ENCODE results near the gene HNRNPK. TPM values are rescaled to one million over a fixed set of nuclear protein-coding genes. Genes with fewer than 3 reads are reported as not detected.

Gene HNRNPK
- polyA plus RNA-seq, 3 donors: 307 to 743 (median 645) TPM

GRCh38 chr9:83975300-83975699, 4.7 kb downstream of the HNRNPK start:
- no peaks in the 10 kb centered on the region for H3K9me3 Mint-ChIP-seq
- peaks cover 75 to 79% of the 10 kb centered on the region in 2 donors for H3K36me3 ChIP-seq (replicated peaks in 1 of 2; ENCODE audit: control insufficient read depth in 1 of 2, insufficient read depth in 2 of 2, low read length in 2 of 2)
- no peak overlapping the region for H3K27ac ChIP-seq (ENCODE audit: low read depth in 1 of 2, low read length in 2 of 2)
- no peaks in the 10 kb centered on the region for H3K9me3 ChIP-seq (replicated peaks in 1 of 2; ENCODE audit: control insufficient read depth in 1 of 2, insufficient read depth in 1 of 2, low read length in 2 of 2)
- no peak overlapping the region for H3K4me2 ChIP-seq (replicated peaks; ENCODE audit: extremely low read depth, low read length, poor library complexity, severe bottlenecking)
- H3K27me3 Mint-ChIP-seq (ENCODE audit: low read depth in 3 of 3): no peaks in the 10 kb centered on the region
- peaks cover 91% of the 10 kb centered on the region for H4K20me1 ChIP-seq (ENCODE audit: insufficient read depth, low read length)
- H3K4me3 ChIP-seq (replicated peaks in 1 of 3; ENCODE audit: low read depth in 2 of 3, low read length in 3 of 3): no peak overlapping the region
- H3K79me2 ChIP-seq (ENCODE audit: insufficient read depth, low read length): peaks cover 99% of the 10 kb centered on the region
- H3K4me1 ChIP-seq (ENCODE audit: control insufficient read depth in 1 of 2, insufficient read depth in 2 of 2, low read length in 2 of 2): peaks cover 9 to 25% of the 10 kb centered on the region in 2 donors
- H3K9ac ChIP-seq (ENCODE audit: insufficient read depth, low read length, poor library complexity, severe bottlenecking): no peak overlapping the region
- no peak overlapping the region for H3K4me3 Mint-ChIP-seq
- peak overlapping the region in 3 of 7 donors; percentile 7 to 26 (median 12) for H3K27ac Mint-ChIP-seq
- peaks cover 74 to 78% of the 10 kb centered on the region in 2 donors for H3K36me3 Mint-ChIP-seq
- TF ChIP-seq CTCF (IDR thresholded peaks at IDR 0.05): no peak
- H3K27me3 ChIP-seq (ENCODE audit: control insufficient read depth in 2 of 2, insufficient read depth in 2 of 2, low read length in 2 of 2): no peaks in the 10 kb centered on the region
- intact Hi-C loops (cut with micrococcal nuclease): no loop called here
- 96% methylated on average over 7 of the region's 12 CpGs for WGBS (ENCODE audit: insufficient coverage)
- no peak for DNase-seq
- peaks cover 15% of the 10 kb centered on the region for H3K4me1 Mint-ChIP-seq
- no peak overlapping the region for H2AFZ ChIP-seq (ENCODE audit: insufficient read depth, low read depth, low read length, poor library complexity, severe bottlenecking)

GRCh38 chr9:83972286-83972685, 7.7 kb downstream of the HNRNPK start:
- Histone ChIP-seq H3K4me3 (replicated peaks in 1 of 3; ENCODE audit: low read depth in 2 of 3, low read length in 3 of 3) (no peak overlapping the region), H3K79me2 (ENCODE audit: insufficient read depth, low read length) (peaks cover 73% of the 10 kb centered on the region), H2AFZ (ENCODE audit: insufficient read depth, low read depth, low read length, poor library complexity, severe bottlenecking) (no peak overlapping the region), H3K4me2 (replicated peaks; ENCODE audit: extremely low read depth, low read length, poor library complexity, severe bottlenecking) (no peak overlapping the region), H4K20me1 (ENCODE audit: insufficient read depth, low read length) (peaks cover 99% of the 10 kb centered on the region), H3K27ac (ENCODE audit: low read depth in 1 of 2, low read length in 2 of 2) (no peak overlapping the region), H3K27me3 (ENCODE audit: control insufficient read depth in 2 of 2, insufficient read depth in 2 of 2, low read length in 2 of 2) (no peaks in the 10 kb centered on the region), H3K4me1 (ENCODE audit: control insufficient read depth in 1 of 2, insufficient read depth in 2 of 2, low read length in 2 of 2) (peaks cover 0 to 8% of the 10 kb centered on the region in 2 donors), H3K36me3 (replicated peaks in 1 of 2; ENCODE audit: control insufficient read depth in 1 of 2, insufficient read depth in 2 of 2, low read length in 2 of 2) (peaks cover 94 to 100% of the 10 kb centered on the region in 2 donors), H3K9ac (ENCODE audit: insufficient read depth, low read length, poor library complexity, severe bottlenecking) (no peak overlapping the region), H3K9me3 (replicated peaks in 1 of 2; ENCODE audit: control insufficient read depth in 1 of 2, insufficient read depth in 1 of 2, low read length in 2 of 2) (no peaks in the 10 kb centered on the region)
- intact Hi-C loops (cut with micrococcal nuclease): no loop called here
- Mint-ChIP-seq H3K4me3 (no peak overlapping the region), H3K36me3 (peaks cover 94 to 98% of the 10 kb centered on the region in 2 donors), H3K4me1 (peaks cover 5% of the 10 kb centered on the region), H3K27ac (peak overlapping the region in 4 of 7 donors; percentile 8 to 66 (median 19)), H3K9me3 (no peaks in the 10 kb centered on the region), H3K27me3 (ENCODE audit: low read depth in 3 of 3) (no peaks in the 10 kb centered on the region)
- no CpG with 5 or more reads among the region's 2 CpGs for WGBS (ENCODE audit: insufficient coverage)
- no peak for DNase-seq
- no peak for TF ChIP-seq CTCF (IDR thresholded peaks at IDR 0.05)

Measured in CD14-positive monocyte (primary cell).